HG03066 (cell line): ENCODE data around the gene MTUS2.

ENCODE experiments used
- ATAC-seq: cut with Tn5 transposase; IDR thresholded peaks from one replicate; pipeline ENCODE4 v1.9.1; 2021; ENCODE audit warnings: low read depth; ENCODE audit not compliant: unreplicated experiment

Gene MTUS2

DNA sequence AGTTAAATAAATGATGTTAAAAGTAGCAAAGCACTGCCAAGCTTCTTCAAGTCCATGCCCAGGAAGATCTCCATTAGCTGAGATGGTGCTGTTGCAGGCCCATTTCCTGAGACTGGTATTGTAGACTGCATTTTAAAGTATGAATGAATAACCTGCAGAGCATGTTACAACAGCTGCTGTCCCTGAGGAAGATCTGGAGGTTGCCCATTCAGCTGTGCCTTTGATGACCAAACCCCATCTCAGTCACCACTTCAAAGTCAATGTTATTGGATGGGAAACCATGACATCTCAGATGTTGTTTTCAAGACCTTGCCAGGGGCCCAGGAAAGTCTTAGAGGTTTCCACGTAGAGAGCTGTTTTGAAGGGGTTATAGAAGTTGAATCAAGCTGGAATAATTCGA is 281.3 kb downstream of the MTUS2 start:
- ATAC-seq: no peak

DNA sequence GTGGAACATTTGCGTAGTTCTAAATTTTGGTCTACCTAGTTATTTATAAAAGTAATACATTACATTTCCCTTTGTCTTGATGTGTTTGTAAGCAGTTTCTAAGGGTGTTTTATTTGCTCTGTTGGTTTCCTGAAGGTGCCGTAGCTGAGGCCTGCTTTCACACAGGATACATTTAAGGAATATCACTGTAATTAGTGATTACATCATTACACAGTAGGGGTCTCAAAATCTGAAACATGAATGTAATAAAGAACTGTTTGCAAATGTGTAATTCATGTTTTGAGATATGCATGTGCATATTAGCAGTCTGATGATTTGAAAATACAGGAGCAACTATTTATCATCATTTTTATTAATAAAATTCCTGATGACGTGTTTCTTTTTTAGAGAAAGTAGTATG is 281.8 kb downstream of the MTUS2 start:
- ATAC-seq: no peak

- ATAC-seq: no peak
Observed at GRCh38 chr13:29103065-29103800, 283.1 kb downstream of the MTUS2 start.

GRCh38 chr13:29104461-29104860 is 284.3 kb downstream of the MTUS2 start:
- no peak for ATAC-seq

DNA sequence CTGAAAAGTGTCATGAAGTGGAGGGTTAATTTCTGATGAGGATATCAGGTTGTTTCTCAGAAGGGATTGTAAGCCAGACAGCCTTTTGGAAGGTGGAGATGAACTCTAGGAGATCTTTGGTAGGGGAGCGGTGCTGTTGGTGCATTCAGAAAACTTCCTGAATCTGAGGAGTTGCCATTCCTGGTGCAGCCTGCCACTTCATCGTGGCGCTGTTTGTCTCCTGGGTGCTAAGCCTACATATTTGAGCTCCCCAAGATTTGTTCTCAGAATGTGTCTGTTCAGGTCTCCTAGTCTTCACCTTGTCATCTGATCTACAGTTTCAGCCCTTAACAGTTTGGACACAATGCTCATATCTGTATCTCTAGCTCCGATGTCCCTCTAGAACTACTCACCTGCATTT is 285.6 kb downstream of the MTUS2 start:
- ATAC-seq: no peak

DNA sequence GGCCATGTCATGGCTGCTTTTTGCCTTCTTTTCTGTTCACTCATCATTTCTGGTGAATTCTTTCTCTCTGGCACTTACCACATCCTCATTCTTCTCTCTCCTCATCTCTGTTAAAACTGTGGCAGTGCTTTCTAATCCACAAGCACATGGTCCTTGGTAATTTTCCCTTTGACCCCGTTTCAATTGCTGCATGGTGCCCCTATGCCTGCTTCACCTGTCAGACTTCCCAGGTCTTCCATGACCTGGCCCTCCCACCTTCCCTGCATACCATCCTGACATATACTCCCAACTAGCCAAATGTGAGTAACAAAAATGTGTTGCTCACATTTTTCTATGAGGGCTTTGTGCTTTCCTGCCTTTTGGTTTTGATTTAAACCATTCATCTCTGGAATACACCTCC is 286.5 kb downstream of the MTUS2 start:
- ATAC-seq: no peak

DNA sequence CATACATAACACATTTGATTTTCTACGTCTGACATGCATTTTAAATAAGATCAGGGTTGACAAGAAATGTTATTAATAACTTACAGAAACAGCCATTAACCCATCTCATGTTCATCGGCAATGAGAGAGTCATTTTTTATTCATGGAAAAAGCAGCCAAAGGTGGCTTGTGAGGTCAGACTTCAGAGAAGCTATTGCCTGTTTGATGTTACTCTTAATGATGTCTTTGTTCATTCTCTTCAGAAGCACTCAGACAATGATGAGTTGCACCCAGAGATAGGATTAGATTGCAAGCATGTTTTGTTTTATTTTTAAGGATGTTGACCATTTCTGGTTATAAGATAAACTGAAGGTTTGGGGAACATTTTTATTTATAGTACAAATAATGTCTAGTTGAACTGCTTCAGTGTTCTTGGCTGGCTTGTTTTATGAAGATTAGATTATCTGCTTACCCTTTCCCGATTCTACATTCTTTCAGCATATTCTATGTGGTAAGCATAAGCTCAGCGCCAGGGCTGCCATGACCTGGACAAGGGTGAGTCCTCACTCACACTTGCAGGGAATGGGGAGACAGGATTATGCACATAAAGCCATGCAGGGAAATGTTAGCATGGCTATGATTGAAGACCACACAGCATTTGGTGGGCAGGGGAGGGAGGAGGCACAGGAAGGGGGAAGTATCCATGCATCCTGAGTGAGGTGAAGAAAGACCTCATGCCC is 288.1 kb downstream of the MTUS2 start:
- ATAC-seq: no peak

DNA sequence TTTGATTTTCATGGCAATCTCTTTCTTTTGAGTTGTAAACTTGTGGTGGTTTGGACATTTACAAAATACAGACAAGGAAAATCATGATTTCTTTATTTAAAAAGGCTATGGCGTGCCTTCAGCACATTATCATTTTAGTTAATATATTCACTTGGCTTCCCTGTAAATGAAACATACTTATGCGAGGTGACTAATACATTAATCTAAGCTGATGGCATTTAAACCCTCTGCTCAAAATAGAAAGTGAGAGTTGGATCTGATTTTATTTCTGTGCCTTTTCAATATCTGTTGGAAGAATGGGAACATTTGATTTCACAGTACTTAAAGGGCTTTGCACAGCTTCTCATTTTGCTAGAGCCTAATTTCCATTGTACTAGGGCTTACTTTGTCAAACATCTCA is 289.8 kb downstream of the MTUS2 start:
- ATAC-seq: no peak

GRCh38 chr13:29111446-29111845 is 291.3 kb downstream of the MTUS2 start:
- ATAC-seq: no peak

GRCh38 chr13:29115842-29116241 is 295.7 kb downstream of the MTUS2 start:
- no peak for ATAC-seq

DNA sequence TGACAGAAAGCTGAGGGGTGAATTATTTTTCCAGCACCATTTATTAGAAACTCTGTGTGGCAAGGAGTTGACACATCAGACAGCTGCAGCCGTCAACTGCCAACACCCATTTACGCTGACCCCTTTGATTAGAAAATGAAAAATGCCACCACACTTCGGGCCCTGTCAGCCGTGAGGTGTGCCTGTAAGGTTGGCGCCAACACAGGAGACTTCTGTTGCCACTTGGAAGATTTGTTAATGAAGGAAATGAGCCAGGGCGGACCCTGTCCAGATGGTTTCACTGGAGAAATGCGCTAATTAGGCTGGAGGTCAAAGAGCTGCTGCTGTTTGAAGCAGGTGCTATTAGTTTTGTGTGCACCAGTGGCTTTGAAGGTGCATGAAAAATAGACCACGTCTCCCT is 297.5 kb downstream of the MTUS2 start:
- no peak for ATAC-seq

GRCh38 chr13:29118471-29118870 is 298.3 kb downstream of the MTUS2 start:
- ATAC-seq: no peak

DNA sequence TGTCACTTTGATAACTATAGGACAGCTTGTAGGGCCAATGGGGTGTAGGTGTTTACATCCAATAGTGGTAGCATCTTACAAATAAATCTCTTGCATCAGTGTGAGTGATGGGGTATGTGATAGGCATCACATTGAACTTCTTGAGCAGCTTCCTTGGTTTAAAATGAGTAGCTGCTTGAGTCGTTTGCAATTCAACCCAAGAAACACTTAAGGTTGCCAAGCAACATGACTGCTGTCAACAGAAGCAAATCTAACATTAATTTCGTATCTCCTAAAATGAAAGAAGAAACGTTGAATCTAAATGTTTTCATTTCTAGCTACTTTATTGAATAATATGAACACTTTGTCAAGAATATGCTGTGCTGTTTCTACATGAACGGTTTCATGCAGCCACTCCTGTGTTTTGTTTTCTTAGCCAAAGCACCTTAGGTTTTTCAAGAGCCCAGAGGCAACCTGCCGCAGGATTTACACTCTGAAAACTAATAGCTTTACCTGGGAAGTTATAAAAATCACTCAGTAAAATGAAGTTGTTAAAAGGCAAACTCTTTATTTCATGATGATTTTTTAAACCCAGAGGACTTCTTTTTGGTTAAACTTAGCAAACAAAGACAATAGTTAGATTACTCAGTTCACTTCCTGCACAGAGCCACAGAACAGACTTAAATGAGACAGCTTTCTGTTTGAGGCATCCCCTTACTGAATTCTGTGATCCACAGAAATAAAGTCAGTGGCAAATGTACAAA is 305.2 kb downstream of the MTUS2 start:
- peak; percentile 64 for ATAC-seq

DNA sequence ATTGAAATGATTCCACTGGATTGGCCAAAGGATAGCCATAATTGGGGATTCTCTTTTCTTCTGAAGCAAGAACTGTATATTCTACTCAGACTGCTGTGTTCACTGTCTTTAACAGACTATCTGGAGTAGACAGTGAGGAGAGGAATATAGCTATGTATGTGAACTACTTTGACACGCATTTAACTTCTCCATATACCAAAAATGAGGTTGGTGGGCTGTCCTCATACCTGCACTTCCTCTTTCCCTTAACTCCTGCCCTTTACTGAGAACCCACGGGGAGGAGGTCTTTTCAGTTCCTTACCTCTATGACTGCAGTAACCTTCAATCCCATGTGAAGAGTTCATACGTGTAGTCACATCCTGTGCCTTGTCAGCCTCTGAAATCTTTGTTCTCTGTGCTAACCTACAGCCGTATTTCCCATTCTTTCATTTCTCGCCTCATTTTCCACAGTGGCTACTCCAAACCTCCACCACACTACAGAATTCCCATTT is 305.8 kb downstream of the MTUS2 start:
- peak; percentile 55 for ATAC-seq

GRCh38 chr13:29129616-29130015 is 309.5 kb downstream of the MTUS2 start:
- ATAC-seq: no peak

DNA sequence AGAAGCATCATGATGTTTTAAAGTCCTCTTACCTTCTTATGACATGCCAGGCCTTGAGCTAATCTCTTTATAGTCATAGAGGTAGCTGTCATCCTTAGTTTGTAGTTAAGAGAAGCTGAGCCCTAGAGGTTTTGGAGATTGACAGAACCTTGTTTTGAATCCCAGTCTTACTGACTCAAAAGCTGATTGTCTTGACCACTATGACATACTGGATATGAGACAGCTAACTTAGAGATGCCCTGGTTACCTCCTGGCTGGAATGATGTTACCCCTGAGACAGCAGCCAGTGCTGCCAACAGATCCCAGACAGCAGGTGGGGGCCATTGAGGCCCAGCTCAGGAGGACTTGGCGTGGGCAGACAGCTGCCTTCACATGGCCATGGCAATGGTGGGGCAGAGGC is 311.0 kb downstream of the MTUS2 start:
- no peak for ATAC-seq

DNA sequence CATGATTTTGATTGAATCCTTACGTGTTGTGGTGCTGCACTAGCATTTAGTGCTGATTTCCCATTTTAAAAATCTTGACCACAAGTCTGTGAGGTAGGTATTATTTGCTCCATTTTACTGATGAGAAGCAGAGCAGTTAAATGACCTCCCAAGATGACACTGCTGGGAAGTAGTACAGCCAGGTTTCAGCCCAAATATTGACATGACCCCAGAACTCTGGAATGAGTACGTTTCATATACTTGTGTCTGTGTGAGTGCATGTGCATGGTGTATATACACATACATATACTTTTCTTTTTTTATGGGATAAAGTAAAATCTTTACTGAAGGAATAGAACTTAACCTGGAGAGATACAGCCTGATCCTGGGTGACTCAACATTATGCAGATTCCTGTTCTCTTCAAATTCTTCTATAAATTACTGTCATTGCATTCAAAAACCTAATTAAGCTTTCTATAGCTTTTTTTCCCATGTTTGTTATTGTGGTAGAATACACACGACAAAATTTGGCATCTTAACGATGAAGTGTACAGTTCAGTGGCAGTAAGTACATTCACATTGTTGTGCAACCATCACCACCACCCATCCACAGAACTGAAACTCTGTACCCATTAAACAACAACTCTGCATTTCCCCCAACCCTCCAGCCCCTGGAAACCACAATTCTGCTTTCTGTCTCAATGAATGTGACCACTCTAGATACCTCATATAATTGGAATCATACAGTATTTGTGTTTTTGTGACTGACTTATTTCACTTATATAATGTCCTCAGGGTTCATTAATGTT is 311.9 kb downstream of the MTUS2 start:
- ATAC-seq: no peak

DNA sequence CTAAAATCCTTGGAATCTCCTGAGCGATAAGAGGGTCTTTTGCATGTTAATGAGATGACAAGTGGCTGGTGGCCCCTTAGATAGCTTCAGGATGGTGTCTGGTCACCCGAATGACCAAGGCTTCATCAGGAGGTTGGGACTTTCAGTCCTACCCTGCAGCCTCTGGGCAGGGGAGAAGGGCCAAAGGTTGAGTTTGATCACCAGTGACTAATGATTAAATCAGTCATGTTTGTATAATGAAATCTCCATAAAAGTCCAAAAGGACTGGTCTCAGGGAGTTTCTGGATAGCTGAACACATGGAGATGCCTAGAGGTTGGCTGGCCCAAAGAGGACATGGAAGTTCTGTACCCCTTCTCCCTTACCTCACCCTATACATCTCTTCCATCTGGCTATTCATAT is 316.2 kb downstream of the MTUS2 start:
- no peak for ATAC-seq

DNA sequence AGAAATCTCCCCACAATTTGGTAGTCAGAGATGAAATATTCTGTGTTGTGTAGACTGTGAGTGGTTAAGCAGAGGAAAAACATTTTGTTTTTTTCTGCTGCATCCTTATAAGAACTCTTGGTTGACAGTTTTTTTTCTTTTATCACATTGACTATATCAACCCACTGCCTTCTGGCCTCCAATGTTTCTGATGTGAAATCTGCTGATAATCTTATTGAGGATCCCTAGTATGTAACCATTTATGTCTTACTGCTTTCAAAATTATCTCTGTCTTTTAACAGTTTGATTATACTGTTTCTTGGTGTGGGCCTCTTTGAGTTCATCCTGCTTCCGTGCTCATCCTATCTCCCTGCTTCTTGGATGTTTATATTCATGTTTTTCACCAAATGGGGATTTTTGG is 316.9 kb downstream of the MTUS2 start:
- no peak for ATAC-seq

GRCh38 chr13:29137995-29138394 is 317.9 kb downstream of the MTUS2 start:
- no peak for ATAC-seq

DNA sequence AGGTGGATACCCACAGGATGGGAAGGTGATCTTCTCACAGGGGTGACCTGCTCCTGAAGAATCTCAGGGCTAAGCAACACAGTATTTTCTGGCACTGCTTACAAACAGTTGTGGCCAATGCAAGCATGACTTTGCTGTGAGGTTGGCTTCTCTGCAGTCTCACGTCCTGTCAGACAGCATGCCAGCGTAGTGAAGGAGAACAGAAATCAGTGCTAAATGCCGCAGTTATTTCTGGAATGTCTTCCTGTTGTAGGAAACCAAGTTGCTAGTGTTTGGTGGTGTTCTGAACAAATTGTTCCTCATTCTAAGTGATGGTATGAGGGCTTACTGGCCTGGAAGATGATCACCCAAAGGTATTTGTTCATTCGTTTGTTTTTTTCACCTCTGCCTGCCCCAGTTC is 320.1 kb downstream of the MTUS2 start:
- ATAC-seq: no peak
